Measurements from ENCODE around the gene SAA2. TPM values are rescaled to one million over a fixed set of nuclear protein-coding genes. Genes with fewer than 3 reads are reported as not detected.

SAA2 gene
- total RNA-seq, 2 experiments from 2014 or later, result not detected

GRCh38 chr11:18239655-18240054 lies 8.8 kb downstream of the SAA2 start:
- Mint-ChIP-seq H3K27ac (no peak overlapping the region), H3K36me3 (no peaks in the 10 kb centered on the region), H3K27me3 (peaks cover 62% of the 10 kb centered on the region), H3K4me1 (peaks cover 10% of the 10 kb centered on the region), H3K9me3 (ENCODE audit: low read depth) (no peaks in the 10 kb centered on the region), H3K4me3 (no peak overlapping the region)
- ATAC-seq, result no peak
- DNase-seq, result no peak
- CTCF ChIA-PET, result no interaction called here

GRCh38 chr11:18236664-18237356 lies 11.7 kb downstream of the SAA2 start, which contains the start of gene SAA4:
Gene SAA4 (minus strand): TSS chr11:18236802. CDS start chr11:18235926, 876 bp downstream.
- Mint-ChIP-seq H3K27ac (no peak within 1 kb of the TSS), H3K36me3 (no peaks in the 10 kb centered on the region), H3K9me3 (ENCODE audit: low read depth) (no peaks in the 10 kb centered on the region), H3K4me3 (no peak within 1 kb of the TSS), H3K4me1 (no peaks in the 10 kb centered on the region), H3K27me3 (peaks cover 52% of the 10 kb centered on the region)
- CTCF ChIA-PET, result interaction anchor here (1.6 kb wide), 1 partner anchor 131 kb away, joined by 3 read pairs; the partner anchor contains the start of gene SAAL1
- DNase-seq (no peak), ATAC-seq (no peak)

- CTCF ChIA-PET, result interaction anchor here (0.6 to 2.4 kb wide), 2 partner anchors 8 to 22 kb away, joined by 4 to 12 read pairs; no protein-coding TSS in a partner anchor
- no peaks in the 10 kb centered on the region for H3K36me3 Mint-ChIP-seq
- H3K9me3 Mint-ChIP-seq (ENCODE audit: low read depth), result no peaks in the 10 kb centered on the region
- no peak for DNase-seq
- peaks cover 43% of the 10 kb centered on the region for H3K27me3 Mint-ChIP-seq
- no peak overlapping the region for H3K27ac Mint-ChIP-seq
- H3K4me3 Mint-ChIP-seq, result no peak overlapping the region
- no peaks in the 10 kb centered on the region for H3K4me1 Mint-ChIP-seq
- no peak for ATAC-seq
Measured at GRCh38 chr11:18235394-18236334, 12.8 kb downstream of the SAA2 start.

- Mint-ChIP-seq H3K27me3 (peaks cover 33% of the 10 kb centered on the region), H3K4me1 (no peaks in the 10 kb centered on the region), H3K9me3 (ENCODE audit: low read depth) (no peaks in the 10 kb centered on the region), H3K36me3 (no peaks in the 10 kb centered on the region), H3K4me3 (no peak overlapping the region), H3K27ac (no peak overlapping the region)
- ATAC-seq, result no peak
- CTCF ChIA-PET, result interaction anchor here (1.4 to 2.4 kb wide), 2 partner anchors 10 to 118 kb away, joined by 3 to 12 read pairs; no protein-coding TSS in a partner anchor
- no peak for DNase-seq
Measured at GRCh38 chr11:18233912-18234311, 14.6 kb downstream of the SAA2 start.

GRCh38 chr11:18230859-18231258 lies 17.6 kb downstream of the SAA2 start:
- no peak overlapping the region for H3K27ac Mint-ChIP-seq
- no peaks in the 10 kb centered on the region for H3K36me3 Mint-ChIP-seq
- CTCF ChIA-PET, result interaction anchor here (1.1 to 1.3 kb wide), 2 partner anchors 13 to 116 kb away, joined by 3 to 5 read pairs; no protein-coding TSS in a partner anchor
- H3K27me3 Mint-ChIP-seq, result peaks cover 12% of the 10 kb centered on the region
- no peaks in the 10 kb centered on the region for H3K9me3 Mint-ChIP-seq (ENCODE audit: low read depth)
- DNase-seq (no peak), ATAC-seq (no peak)
- H3K4me1 Mint-ChIP-seq, result no peaks in the 10 kb centered on the region
- H3K4me3 Mint-ChIP-seq, result no peak overlapping the region

- CTCF ChIA-PET, result no interaction called here
- peaks cover 6% of the 10 kb centered on the region for H3K27me3 Mint-ChIP-seq
Measured at GRCh38 chr11:18229501-18229900, 19.0 kb downstream of the SAA2 start.

GRCh38 chr11:18225913-18226312 lies 22.6 kb downstream of the SAA2 start:
- Mint-ChIP-seq H3K4me1 (no peaks in the 10 kb centered on the region), H3K9me3 (ENCODE audit: low read depth) (no peaks in the 10 kb centered on the region), H3K27ac (no peak overlapping the region), H3K4me3 (no peak overlapping the region), H3K27me3 (peaks cover 5% of the 10 kb centered on the region), H3K36me3 (no peaks in the 10 kb centered on the region)
- no peak for DNase-seq
- no peak for ATAC-seq
- CTCF ChIA-PET, result interaction anchor here (0.7 to 1.6 kb wide), 2 partner anchors 18 to 110 kb away, joined by 3 to 6 read pairs; no protein-coding TSS in a partner anchor

More at GRCh38 chr11:18229501-18229900, 19.0 kb downstream of the SAA2 start:
- DNase-seq (no peak), ATAC-seq (no peak)
- Mint-ChIP-seq H3K4me1 (no peaks in the 10 kb centered on the region), H3K4me3 (no peak overlapping the region), H3K36me3 (no peaks in the 10 kb centered on the region), H3K27ac (no peak overlapping the region), H3K9me3 (ENCODE audit: low read depth) (no peaks in the 10 kb centered on the region)

- Mint-ChIP-seq H3K4me3 (no peak overlapping the region), H3K27ac (no peak overlapping the region), H3K27me3 (peaks cover 17% of the 10 kb centered on the region), H3K36me3 (no peaks in the 10 kb centered on the region), H3K4me1 (no peaks in the 10 kb centered on the region), H3K9me3 (ENCODE audit: low read depth) (no peaks in the 10 kb centered on the region)
- ATAC-seq (no peak), DNase-seq (no peak)
- CTCF ChIA-PET, result no interaction called here
Measured at GRCh38 chr11:18223591-18224387, 24.7 kb downstream of the SAA2 start.

GRCh38 chr11:18222814-18223421 lies 25.6 kb downstream of the SAA2 start:
- H3K36me3 Mint-ChIP-seq, result no peaks in the 10 kb centered on the region
- ATAC-seq, result no peak
- CTCF ChIA-PET, result no interaction called here

GRCh38 chr11:18221274-18221876 lies 27.1 kb downstream of the SAA2 start:
- Mint-ChIP-seq H3K27ac (no peak overlapping the region), H3K36me3 (no peaks in the 10 kb centered on the region), H3K4me1 (no peaks in the 10 kb centered on the region), H3K27me3 (peaks cover 29% of the 10 kb centered on the region), H3K9me3 (ENCODE audit: low read depth) (no peaks in the 10 kb centered on the region), H3K4me3 (no peak overlapping the region)
- no peak for DNase-seq
- no peak for ATAC-seq
- CTCF ChIA-PET, result no interaction called here

More at GRCh38 chr11:18222814-18223421, 25.6 kb downstream of the SAA2 start:
- no peak for DNase-seq
- Mint-ChIP-seq H3K4me1 (no peaks in the 10 kb centered on the region), H3K9me3 (ENCODE audit: low read depth) (no peaks in the 10 kb centered on the region), H3K27ac (no peak overlapping the region), H3K4me3 (no peak overlapping the region), H3K27me3 (peaks cover 25% of the 10 kb centered on the region)

- DNase-seq (no peak), ATAC-seq (no peak)
- Mint-ChIP-seq H3K4me1 (peaks cover 14% of the 10 kb centered on the region), H3K4me3 (no peak overlapping the region), H3K27ac (no peak overlapping the region), H3K36me3 (no peaks in the 10 kb centered on the region), H3K9me3 (ENCODE audit: low read depth) (no peaks in the 10 kb centered on the region), H3K27me3 (peaks cover 63% of the 10 kb centered on the region)
- CTCF ChIA-PET, result no interaction called here
Measured at GRCh38 chr11:18209058-18209457, 39.4 kb downstream of the SAA2 start.

- peaks cover 14% of the 10 kb centered on the region for H3K4me1 Mint-ChIP-seq
- no peak overlapping the region for H3K27ac Mint-ChIP-seq
- CTCF ChIA-PET, result interaction anchor here (2.0 kb wide), 1 partner anchor 89 kb away, joined by 22 read pairs; no protein-coding TSS in a partner anchor
- H3K36me3 Mint-ChIP-seq, result no peaks in the 10 kb centered on the region
- ATAC-seq, result no peak
- no peaks in the 10 kb centered on the region for H3K9me3 Mint-ChIP-seq (ENCODE audit: low read depth)
- no peak overlapping the region for H3K4me3 Mint-ChIP-seq
- H3K27me3 Mint-ChIP-seq, result peaks cover 52% of the 10 kb centered on the region
- DNase-seq, result no peak
Measured at GRCh38 chr11:18204771-18205170, 43.7 kb downstream of the SAA2 start.

Measured in activated CD8-positive, alpha-beta memory T cell treated with anti-CD3 and anti-CD28 coated beads, Interleukin-2, amount 10 ng/mL, durations not matched to agents 7 days and 5 days (primary cell).